Middle frontal gyrus (tissue), 1 donor: ENCODE data around the gene CXorf58.
A peak's percentile ranks its signal among the peaks of the same experiment; 100 is the strongest.

Source experiments
- DNase-seq: peaks from one replicate; pipeline ENCODE4 v3.0.0-alpha.2; 2015; ENCODE audit warnings: low spot score; ENCODE audit errors: extremely low spot score

CXorf58 gene

DNA sequence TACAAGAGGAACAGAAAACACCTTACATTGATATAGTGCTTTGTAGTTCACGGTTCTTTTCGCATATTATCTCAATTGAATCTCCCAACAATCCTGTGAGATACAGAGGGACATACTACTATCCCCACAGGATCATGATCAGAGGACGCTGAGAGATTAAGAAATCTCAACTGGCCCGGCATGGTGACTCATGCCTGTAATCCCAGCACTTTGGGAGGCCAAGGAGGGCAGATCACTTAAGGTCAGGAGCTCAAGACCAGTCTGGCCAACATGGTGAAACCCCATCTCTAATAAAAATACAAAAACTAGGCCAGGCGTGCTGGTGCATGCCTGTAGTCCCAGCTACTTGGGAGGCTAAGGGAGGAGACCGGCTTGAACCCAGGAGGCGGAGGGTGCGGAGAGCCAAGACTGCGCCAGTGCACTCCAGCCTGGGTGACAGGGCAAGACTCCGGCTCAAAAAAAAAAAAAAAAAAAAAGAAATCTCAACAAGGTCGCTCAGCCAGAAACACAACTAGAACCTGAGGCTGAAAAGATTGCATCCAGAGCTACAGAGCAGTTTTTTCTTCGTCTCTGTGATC lies 7.5 kb upstream of the CXorf58 start:
- DNase-seq, result no peak

DNA sequence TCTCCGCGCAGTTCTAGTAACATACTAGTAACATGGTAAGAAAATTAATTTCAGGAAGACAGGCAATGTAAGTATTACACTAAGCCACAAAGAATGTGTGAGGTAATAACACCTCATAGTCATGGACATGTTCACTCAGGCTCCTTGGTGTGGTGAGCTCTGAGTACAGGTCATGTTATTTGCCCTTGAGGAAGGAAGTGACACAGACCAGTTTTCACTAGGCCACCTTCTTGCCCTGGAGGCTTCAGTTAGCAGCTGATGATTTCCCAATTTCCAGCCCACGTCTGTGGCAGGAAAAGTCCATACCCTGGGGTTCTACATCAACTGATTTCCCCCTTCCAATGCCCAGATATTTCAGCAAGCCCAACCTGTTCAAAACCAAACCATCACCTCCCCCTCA lies 6.7 kb upstream of the CXorf58 start:
- DNase-seq, result no peak

DNA sequence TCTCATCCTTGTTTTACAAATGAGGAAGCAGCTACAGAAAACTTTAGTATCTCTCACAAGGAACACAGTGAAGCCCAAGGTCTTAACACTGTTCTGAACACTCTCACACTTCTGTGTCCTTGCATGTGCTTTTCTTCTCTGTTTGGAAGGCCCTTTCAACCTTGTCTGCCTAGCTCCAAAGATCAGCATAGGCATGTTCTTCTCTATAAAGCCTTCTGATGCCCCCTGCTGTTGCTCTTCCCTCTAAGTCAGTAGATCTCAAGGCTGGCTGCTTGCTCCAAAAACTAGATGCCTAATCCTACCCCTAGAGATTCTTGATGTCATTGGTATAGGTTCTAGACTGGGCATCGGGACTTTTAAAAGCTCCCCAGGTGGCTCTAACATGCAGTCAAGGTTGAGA lies 6.0 kb upstream of the CXorf58 start:
- no peak for DNase-seq

- DNase-seq, result peak; percentile 35
These were observed 5.4 kb upstream of the CXorf58 start for GRCh38 chrX:23902419-23902818.

DNA sequence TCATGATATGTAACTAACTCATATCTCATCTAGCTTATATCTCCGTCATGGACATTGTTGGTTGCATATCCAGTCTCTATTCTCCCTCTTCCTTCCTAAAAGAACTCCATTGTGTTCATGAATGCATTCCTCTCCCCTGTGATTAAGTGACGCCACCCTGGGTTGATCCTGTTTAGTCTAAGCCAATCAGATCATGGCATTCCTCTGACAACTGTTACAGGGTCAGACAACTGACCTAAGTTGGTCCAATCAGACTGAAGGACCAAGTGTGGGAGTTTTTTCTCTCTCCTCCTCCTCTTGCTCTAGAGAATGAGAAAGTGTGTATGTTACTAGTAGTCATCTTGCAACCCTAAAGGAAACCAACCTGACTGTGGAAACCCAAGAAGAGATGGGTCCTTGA lies 3.7 kb upstream of the CXorf58 start:
- DNase-seq, result no peak

- no peak for DNase-seq
These were observed 702 bp upstream of the CXorf58 start for GRCh38 chrX:23907111-23907497.

GRCh38 chrX:23908219-23909004 lies 606 bp downstream of the CXorf58 start:
- no peak for DNase-seq

GRCh38 chrX:23911126-23911835 lies 3.5 kb downstream of the CXorf58 start:
- no peak for DNase-seq

DNA sequence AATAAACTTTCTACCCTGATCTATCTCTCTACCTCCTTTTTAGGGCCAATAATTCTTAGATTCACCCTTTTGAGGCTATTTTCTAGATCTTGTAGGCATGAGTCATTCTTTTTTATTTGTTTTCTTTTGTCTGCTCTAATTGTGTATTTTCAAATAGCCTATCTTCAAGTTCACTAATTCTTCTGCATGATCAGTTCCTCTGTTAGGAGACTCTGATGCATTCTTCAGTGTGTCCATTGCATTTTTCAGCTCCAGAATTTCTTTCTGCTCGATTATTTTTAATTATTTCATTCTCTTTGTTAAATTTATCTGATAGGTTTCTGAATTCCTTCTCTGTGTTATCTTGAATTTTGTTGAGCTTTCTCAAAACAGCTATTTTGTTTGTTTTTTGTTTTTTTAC lies 11.3 kb downstream of the CXorf58 start:
- no peak for DNase-seq

DNA sequence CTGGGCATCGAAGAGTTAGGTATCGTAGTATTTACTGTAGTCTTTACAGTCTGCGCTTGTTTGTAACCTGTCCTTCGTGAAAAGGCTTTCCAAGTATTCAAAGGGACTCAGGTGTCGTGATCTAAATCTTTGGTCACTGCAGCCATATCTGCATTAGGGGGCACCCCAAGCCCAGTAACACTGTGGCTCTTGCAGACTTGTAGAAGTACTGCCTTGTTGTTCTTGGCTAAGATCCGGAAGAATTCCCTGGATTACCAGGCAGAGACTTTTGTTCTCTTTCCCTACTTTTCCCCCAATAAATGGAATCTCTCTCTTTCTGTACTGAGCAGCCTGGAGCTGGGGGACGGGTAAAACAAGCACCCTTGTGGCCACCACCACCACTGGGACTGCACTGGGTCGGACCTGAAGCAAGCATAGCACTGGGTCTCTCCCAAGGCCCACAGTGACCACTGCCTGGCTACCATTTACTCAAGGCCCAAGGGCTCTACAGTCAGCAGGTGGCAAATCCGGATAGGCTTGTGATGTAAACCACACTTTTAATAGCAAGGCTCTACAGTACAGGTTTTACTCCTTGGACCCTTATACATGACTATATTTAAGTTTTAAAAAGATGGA lies 12.0 kb downstream of the CXorf58 start:
- DNase-seq, result no peak

DNA sequence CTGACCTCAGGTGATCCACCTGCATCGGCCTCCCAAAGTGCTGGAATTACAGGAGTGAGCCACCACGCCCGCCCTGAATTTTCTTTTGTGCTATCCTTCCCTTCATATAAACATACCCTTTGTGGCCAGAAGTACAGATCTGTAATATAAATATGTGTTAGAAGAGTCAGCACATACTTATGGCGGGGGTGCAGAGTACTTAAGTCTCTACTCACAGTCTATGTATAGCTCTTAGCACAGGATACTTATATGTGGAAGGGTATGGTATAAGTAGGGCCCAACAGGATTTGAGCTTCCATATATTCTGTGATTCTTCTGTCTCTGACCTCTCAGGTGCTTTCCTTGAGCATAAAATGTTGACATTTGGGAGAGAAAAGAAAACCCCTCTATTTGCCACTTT lies 18.2 kb downstream of the CXorf58 start:
- no peak for DNase-seq

DNA sequence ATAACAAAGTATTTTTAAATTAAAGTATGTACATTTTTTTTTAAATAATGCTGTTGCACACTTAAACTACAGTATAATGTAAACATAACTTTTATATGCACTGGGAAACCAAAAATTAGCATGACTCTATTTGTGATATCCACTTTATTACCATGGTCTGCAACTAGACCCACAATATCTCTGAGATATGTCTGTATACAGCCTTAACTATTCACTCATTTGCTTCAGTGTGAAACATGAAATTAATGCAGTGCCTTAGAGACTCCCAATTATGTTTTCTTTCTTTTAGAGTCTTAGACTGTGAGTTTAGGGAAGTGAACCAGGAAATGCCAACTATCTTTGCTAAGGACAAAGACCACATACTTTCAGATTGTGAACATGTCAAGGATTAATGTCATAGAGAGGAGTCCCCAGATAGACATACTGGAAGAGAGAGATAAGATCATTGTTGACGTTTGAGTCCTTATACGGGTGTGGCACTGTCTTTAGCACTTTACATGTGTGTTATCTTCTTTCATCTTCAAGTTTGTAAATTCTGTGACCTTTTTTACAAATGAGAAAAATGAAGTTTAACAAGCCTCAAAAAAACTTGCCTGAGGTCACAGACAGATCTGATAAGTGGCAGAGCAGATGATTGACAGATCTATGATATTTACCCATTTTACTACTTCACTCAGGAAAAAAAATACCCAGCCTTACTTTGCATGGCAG lies 23.2 kb downstream of the CXorf58 start:
- DNase-seq, result no peak

DNA sequence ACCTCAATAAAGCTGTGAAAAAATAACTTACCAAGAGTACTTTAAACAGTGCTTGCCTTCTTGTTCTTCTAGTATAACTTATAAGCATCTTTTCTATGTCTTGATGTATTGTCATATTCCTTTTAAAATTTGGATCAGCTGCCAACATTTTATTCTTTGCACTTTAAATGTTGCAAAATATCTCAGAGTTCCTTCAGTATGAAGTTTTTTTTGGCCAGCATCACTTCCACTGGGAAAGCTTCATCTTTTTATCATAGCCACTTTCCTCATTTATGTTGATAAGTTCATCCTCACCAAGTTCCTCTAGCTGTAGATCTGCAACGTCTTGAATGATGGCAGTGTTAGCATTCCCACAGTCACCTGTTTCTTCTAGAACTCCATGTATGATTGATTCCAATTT lies 24.2 kb downstream of the CXorf58 start:
- DNase-seq, result no peak

DNA sequence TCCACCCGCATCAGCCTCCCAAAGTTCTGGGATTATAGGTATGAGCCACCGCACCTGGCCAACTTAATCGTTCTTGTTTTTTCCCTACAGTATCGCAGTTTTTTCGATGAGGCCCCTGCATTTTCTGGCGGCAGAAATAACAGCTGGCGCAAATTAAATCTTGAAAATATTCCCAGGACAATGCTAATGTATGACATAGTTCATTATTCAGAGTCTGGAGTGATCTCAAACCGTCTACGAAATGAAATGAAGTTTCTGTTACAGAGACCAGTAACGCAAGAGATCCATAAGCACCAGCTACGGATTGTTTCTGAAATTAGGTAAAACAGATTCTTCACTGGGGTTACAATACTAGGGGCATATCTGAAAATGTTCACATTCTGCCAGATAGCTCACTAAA lies 27.3 kb downstream of the CXorf58 start:
- no peak for DNase-seq

DNA sequence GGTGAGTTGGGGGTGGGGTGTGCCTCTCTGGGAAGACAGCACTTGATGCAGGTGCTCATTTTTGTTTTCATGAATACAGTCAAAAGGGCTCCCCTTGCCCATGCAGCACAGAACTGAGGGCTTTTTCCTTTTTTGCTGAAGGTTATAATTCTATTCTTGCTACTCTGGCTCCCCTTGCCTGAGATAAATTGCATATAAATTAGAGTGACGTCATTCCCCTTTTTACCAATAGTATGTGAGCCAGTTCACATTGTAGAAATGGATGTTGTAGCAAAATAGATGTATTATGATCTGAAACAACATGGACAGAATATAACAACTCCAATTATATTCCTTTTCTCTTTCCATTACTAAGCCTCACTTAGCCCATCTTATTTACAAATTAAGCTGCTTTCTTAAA lies 28.4 kb downstream of the CXorf58 start:
- no peak for DNase-seq

DNA sequence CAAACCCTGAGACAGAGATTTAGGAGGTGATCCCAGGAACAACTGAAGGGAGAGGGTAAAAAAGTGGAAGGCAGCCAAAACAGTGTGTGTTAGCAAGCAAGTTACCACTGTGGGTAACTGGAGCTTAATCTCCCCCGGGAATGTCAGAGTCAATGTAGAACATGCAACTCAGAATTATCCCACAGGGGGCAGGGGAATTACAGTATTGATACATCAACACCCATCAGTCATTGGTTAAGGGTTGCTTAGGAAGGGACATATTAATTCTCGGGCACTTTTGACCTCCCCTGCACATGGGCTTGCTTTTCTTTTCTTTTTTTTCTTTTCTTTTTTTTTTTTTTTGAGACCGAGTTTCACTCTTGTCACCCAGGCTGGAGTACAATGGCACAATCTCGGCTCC lies 29.3 kb downstream of the CXorf58 start:
- DNase-seq, result no peak

GRCh38 chrX:23938690-23939089 lies 30.9 kb downstream of the CXorf58 start:
- DNase-seq, result no peak

- no peak for DNase-seq
These were observed 31.4 kb downstream of the CXorf58 start for GRCh38 chrX:23939203-23939602.

GRCh38 chrX:23944234-23944633 lies 36.4 kb downstream of the CXorf58 start:
- no peak for DNase-seq

- no peak for DNase-seq
These were observed 37.4 kb downstream of the CXorf58 start for GRCh38 chrX:23945206-23945605.

- DNase-seq, result no peak
These were observed 44.6 kb downstream of the CXorf58 start for GRCh38 chrX:23952391-23952790.
